Measurements from ENCODE around the gene NEK11. TPM values are rescaled to one million over a fixed set of nuclear protein-coding genes. Genes with fewer than 3 reads are reported as not detected.

Gene NEK11
- total and polyA plus RNA-seq, 4 donors = 4.0 to 36.3 (median 9.8) TPM

- H3K9me3 ChIP-seq (ENCODE audit: control insufficient read depth in 4 of 4, insufficient read depth in 3 of 4, low read length in 3 of 4) = peaks cover 0 to 3% (median 0%) of the 10 kb centered on the region in 4 donors
- no peak overlapping the region for H3K27ac ChIP-seq (ENCODE audit: low read depth in 1 of 2, low read length in 1 of 2)
- WGBS, 2 donors = 50 to 92% methylated on average over 2 of the region's 2 CpGs
- no peaks in the 10 kb centered on the region for H3K27me3 ChIP-seq (ENCODE audit: control insufficient read depth in 3 of 3, insufficient read depth in 3 of 3, low read length in 2 of 3)
- TF ChIP-seq, protein P1, sequence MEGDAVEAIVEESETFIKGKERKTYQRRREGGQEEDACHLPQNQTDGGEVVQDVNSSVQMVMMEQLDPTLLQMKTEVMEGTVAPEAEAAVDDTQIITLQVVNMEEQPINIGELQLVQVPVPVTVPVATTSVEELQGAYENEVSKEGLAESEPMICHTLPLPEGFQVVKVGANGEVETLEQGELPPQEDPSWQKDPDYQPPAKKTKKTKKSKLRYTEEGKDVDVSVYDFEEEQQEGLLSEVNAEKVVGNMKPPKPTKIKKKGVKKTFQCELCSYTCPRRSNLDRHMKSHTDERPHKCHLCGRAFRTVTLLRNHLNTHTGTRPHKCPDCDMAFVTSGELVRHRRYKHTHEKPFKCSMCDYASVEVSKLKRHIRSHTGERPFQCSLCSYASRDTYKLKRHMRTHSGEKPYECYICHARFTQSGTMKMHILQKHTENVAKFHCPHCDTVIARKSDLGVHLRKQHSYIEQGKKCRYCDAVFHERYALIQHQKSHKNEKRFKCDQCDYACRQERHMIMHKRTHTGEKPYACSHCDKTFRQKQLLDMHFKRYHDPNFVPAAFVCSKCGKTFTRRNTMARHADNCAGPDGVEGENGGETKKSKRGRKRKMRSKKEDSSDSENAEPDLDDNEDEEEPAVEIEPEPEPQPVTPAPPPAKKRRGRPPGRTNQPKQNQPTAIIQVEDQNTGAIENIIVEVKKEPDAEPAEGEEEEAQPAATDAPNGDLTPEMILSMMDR (IDR thresholded peaks at IDR 0.05; ENCODE audit: control extremely low read depth, extremely low read depth) = no peak
- ATAC-seq (ENCODE audit: insufficient read depth, low FRiP score) (no peak), DNase-seq (no peak)
- no peak overlapping the region for H3K4me3 ChIP-seq
- H3K4me1 ChIP-seq (ENCODE audit: control insufficient read depth in 5 of 5, insufficient read depth in 5 of 5, low read length in 5 of 5) = no peaks in the 10 kb centered on the region
- H3K36me3 ChIP-seq (ENCODE audit: control insufficient read depth in 4 of 4, insufficient read depth in 4 of 4, low read length in 4 of 4) = peaks cover 0 to 1% (median 0%) of the 10 kb centered on the region in 4 donors
- no peak overlapping the region for H3K9ac ChIP-seq (ENCODE audit: insufficient read depth in 1 of 2, low read length in 2 of 2)
Measured at GRCh38 chr3:131250466-131250865, 223.8 kb downstream of the NEK11 start.

- Histone ChIP-seq H3K27me3 (ENCODE audit: control insufficient read depth in 3 of 3, insufficient read depth in 3 of 3, low read length in 2 of 3) (no peaks in the 10 kb centered on the region), H3K27ac (ENCODE audit: low read depth in 1 of 2, low read length in 1 of 2) (no peak overlapping the region), H3K9me3 (ENCODE audit: control insufficient read depth in 4 of 4, insufficient read depth in 3 of 4, low read length in 3 of 4) (peaks cover 0 to 2% (median 0%) of the 10 kb centered on the region in 4 donors), H3K9ac (ENCODE audit: insufficient read depth in 1 of 2, low read length in 2 of 2) (no peak overlapping the region), H3K4me1 (ENCODE audit: control insufficient read depth in 5 of 5, insufficient read depth in 5 of 5, low read length in 5 of 5) (no peaks in the 10 kb centered on the region), H3K4me3 (no peak overlapping the region), H3K36me3 (ENCODE audit: control insufficient read depth in 4 of 4, insufficient read depth in 4 of 4, low read length in 4 of 4) (peaks cover 0 to under 1% (median 0%) of the 10 kb centered on the region in 4 donors)
- ATAC-seq (ENCODE audit: insufficient read depth, low FRiP score) (no peak), DNase-seq (no peak)
- TF ChIP-seq, protein P1 (IDR thresholded peaks at IDR 0.05; ENCODE audit: control extremely low read depth, extremely low read depth) = no peak
- 78 to 84% methylated on average over 3 of the region's 3 CpGs for WGBS, 2 donors
Measured at GRCh38 chr3:131260525-131260924, 233.8 kb downstream of the NEK11 start.

GRCh38 chr3:131261104-131261503, 234.4 kb downstream of the NEK11 start:
- no peak overlapping the region for H3K9ac ChIP-seq (ENCODE audit: insufficient read depth in 1 of 2, low read length in 2 of 2)
- no peaks in the 10 kb centered on the region for H3K9me3 ChIP-seq (ENCODE audit: control insufficient read depth in 4 of 4, insufficient read depth in 3 of 4, low read length in 3 of 4)
- TF ChIP-seq, protein P1 (IDR thresholded peaks at IDR 0.05; ENCODE audit: control extremely low read depth, extremely low read depth) = no peak
- no peaks in the 10 kb centered on the region for H3K36me3 ChIP-seq (ENCODE audit: control insufficient read depth in 4 of 4, insufficient read depth in 4 of 4, low read length in 4 of 4)
- 88 to 91% methylated on average over 1 of the region's 1 CpG for WGBS, 2 donors
- no peak overlapping the region for H3K27ac ChIP-seq (ENCODE audit: low read depth in 1 of 2, low read length in 1 of 2)
- H3K4me1 ChIP-seq (ENCODE audit: control insufficient read depth in 5 of 5, insufficient read depth in 5 of 5, low read length in 5 of 5) = no peaks in the 10 kb centered on the region
- DNase-seq (no peak), ATAC-seq (ENCODE audit: insufficient read depth, low FRiP score) (no peak)
- no peak overlapping the region for H3K4me3 ChIP-seq
- no peaks in the 10 kb centered on the region for H3K27me3 ChIP-seq (ENCODE audit: control insufficient read depth in 3 of 3, insufficient read depth in 3 of 3, low read length in 2 of 3)

DNA sequence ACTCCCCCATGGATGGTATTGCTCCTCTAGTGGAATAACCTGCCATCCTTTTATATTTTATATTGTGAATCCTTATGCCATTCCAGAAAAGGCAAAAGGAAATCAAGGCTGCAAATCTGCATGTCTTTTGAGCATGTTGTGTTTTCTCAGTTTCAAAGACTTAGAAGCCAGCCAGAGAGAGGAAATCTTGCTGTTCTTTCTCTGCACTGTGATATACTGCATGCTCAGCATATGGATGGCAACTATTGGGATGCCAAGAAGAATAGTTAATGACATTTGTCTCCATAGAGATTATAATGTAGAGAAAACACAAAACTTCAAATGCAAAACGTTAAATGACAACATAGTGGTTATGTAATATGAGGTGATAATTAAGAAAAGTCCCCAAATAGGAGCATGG, 248.9 kb downstream of the NEK11 start:
- no peak for ATAC-seq (ENCODE audit: insufficient read depth, low FRiP score)
- WGBS, 2 donors = 19 to 50% methylated on average over 1 of the region's 1 CpG
- no peaks in the 10 kb centered on the region for H3K4me1 ChIP-seq (ENCODE audit: control insufficient read depth in 5 of 5, insufficient read depth in 5 of 5, low read length in 5 of 5)
- TF ChIP-seq, protein P1 (IDR thresholded peaks at IDR 0.05; ENCODE audit: control extremely low read depth, extremely low read depth) = no peak
- H3K9me3 ChIP-seq (ENCODE audit: control insufficient read depth in 4 of 4, insufficient read depth in 3 of 4, low read length in 3 of 4) = no peaks in the 10 kb centered on the region
- no peak for DNase-seq
- H3K4me3 ChIP-seq = no peak overlapping the region
- H3K27me3 ChIP-seq (ENCODE audit: control insufficient read depth in 3 of 3, insufficient read depth in 3 of 3, low read length in 2 of 3) = no peaks in the 10 kb centered on the region
- no peak overlapping the region for H3K9ac ChIP-seq (ENCODE audit: insufficient read depth in 1 of 2, low read length in 2 of 2)
- no peaks in the 10 kb centered on the region for H3K36me3 ChIP-seq (ENCODE audit: control insufficient read depth in 4 of 4, insufficient read depth in 4 of 4, low read length in 4 of 4)
- H3K27ac ChIP-seq (ENCODE audit: low read depth in 1 of 2, low read length in 1 of 2) = no peak overlapping the region

Measured in lung (tissue), 12 donors.